Ovary (tissue), 9 donors: ENCODE data around the gene PPP6R2. TPM values are rescaled to one million over a fixed set of nuclear protein-coding genes. Genes with fewer than 3 reads are reported as not detected.

Experiments
- DNase-seq, 5 donors: peaks; one replicate each; pipeline ENCODE4 v3.0.0-alpha.2; 2019 to 2020
- H3K27ac ChIP-seq, 2 donors: fragments of 200-600 bp; one replicate each; pipeline versions ENCODE4 v1.5.1 to v1.8.0; 2019 to 2022
- H3K27me3 ChIP-seq: fragments of 200-600 bp; one replicate; pipeline ENCODE4 v1.8.0; 2022
- H3K36me3 ChIP-seq: fragments of 200-600 bp; sonication (generic); one replicate; pipeline ENCODE4 v1.5.1; 2019
- H3K4me1 ChIP-seq: one replicate; pipeline ENCODE4 v1.8.1; 2013; ENCODE audit warnings: mild to moderate bottlenecking, moderate library complexity; ENCODE audit not compliant: insufficient read depth
- H3K4me3 ChIP-seq: fragments of 200-600 bp; sonication (generic); one replicate; pipeline ENCODE4 v1.5.1; 2017
- H3K9me3 ChIP-seq, 2 donors: fragments of 200-600 bp in 1 of 2; sonication (generic) in 1 of 2; one replicate each; pipeline versions ENCODE4 v1.5.1 to v1.8.1; 2013 to 2019; ENCODE audit warnings: mild to moderate bottlenecking in 1 of 2, moderate library complexity in 1 of 2
- EP300 ChIP-seq: sonication (generic); formaldehyde crosslinking; IDR thresholded peaks from one replicate; pipeline ENCODE4 v1.6.1; 2017; ENCODE audit warnings: antibody characterized with exemption
- POLR2A ChIP-seq: fragments of 450-650 bp; IDR thresholded peaks from one replicate; pipeline ENCODE4 v1.6.1; 2017; ENCODE audit warnings: antibody characterized with exemption, mild to moderate bottlenecking, moderate library complexity
- WGBS, 3 donors: extraction: QIAGEN DNeasy Blood & Tissue Kit in 1 of 3; methylation state at CpG; one replicate each; pipeline versions ENCODE4 v1.1.5 to v1.1.7; 2013 to 2017; 5-methylcytosine and 5-hydroxymethylcytosine counted together
- intact Hi-C, 4 donors: fragments of 100-400 bp; cut with DNase I; formaldehyde crosslinking; loops; one replicate each; pipeline versions ENCODE4 v1.11.0 to v1.15.1; 2022 to 2023
- polyA plus RNA-seq, 2 donors: library from polyadenylated mRNA; stranded (reverse); fragments of 200-250 nt in 1 of 2; fragments of 350-450 nt in 1 of 2; fragmentation: Illumina TruSeq in 1 of 2; extraction: RNeasy Lipid Tissue Mini Kit (QIAGEN cat#74804) in 1 of 2; gene quantifications; one replicate each; pipeline ENCODE4 v1.2.3, GENCODE V29; 2013 to 2014
- total RNA-seq, 7 donors: library from RNA; depleted of rRNA in 2 of 7; stranded (reverse); fragments of >200 nt in 2 of 7; fragmentation: NEBNext Ultra II Directional in 3 of 7; extraction: Animal tissue kit (Norgen Biotek cat#: 25700) in 3 of 7; gene quantifications; one replicate each; pipeline versions ENCODE4 v1.1.0 to v1.2.4, GENCODE V29; 2016 to 2023
- TF ChIP-seq, protein P1 (sequence below), 3 donors: fragments of 450-650 bp in 2 of 3; fragments of 200-600 bp in 1 of 3; IDR thresholded peaks; one replicate each; pipeline versions ENCODE4 v1.5.1 to v1.8.0; 2016 to 2022; ENCODE audit warnings: antibody characterized with exemption in 3 of 3, mild to moderate bottlenecking in 1 of 3
- donor health status: DM: no; HTN: no; CAD: no; lungs with moderate emphysema.
- donor health status: DM: no; HTN: no; CAD: no.
- donor health status: Bipolar disorder and iron deficiency.
- donor health status: DM: yes; HTN: yes; CAD: no.
- donor health status: DM: no; HTN: no; CAD: no.
- donor health status: DM: yes; HTN: yes; CAD: no.

Gene PPP6R2
- total and polyA plus RNA-seq, 9 donors, result 8.2 to 52.9 (median 35.1) TPM

DNA sequence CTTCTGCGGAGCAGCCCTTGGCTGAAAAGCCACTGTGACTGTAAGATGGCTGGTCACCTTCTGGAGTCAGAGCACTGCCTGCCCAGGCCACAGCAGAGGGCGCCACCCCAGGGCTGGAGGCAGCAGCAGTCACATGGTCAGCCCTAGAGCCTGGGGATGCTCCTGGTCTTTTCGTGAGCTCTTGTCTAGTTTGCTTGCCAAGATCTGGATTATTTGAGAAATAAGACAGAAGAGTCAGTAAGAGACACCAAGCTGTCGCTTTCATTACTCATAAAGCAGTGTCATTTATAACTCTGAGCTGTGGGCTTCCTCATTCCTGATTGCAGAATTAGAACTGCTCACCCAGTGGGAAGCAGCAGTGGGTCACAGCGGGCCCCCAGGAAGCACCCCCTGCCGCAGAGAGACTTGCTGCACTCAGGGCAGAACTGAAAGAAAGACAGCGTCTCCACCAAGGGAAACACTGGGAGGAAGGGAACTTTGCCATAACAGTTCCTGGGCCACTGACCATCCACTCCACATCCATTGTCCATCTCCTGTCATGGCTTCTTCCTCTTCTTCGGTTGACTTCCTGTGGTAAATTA, 56.7 kb downstream of the PPP6R2 start:
- 82 to 85% (median 84%) methylated on average over 8 of the region's 8 CpGs for WGBS, 3 donors
- intact Hi-C loops, result no loop called here
- no peaks in the 10 kb centered on the region for H3K27me3 ChIP-seq
- H3K4me3 ChIP-seq, result no peak overlapping the region
- no peaks in the 10 kb centered on the region for H3K36me3 ChIP-seq
- H3K9me3 ChIP-seq, result no peaks in the 10 kb centered on the region
- peaks cover 6% of the 10 kb centered on the region for H3K4me1 ChIP-seq
- H3K27ac ChIP-seq, result no peak overlapping the region
- no peak for DNase-seq
- TF ChIP-seq POLR2A (no peak), EP300 (no peak)
- TF ChIP-seq, protein P1, sequence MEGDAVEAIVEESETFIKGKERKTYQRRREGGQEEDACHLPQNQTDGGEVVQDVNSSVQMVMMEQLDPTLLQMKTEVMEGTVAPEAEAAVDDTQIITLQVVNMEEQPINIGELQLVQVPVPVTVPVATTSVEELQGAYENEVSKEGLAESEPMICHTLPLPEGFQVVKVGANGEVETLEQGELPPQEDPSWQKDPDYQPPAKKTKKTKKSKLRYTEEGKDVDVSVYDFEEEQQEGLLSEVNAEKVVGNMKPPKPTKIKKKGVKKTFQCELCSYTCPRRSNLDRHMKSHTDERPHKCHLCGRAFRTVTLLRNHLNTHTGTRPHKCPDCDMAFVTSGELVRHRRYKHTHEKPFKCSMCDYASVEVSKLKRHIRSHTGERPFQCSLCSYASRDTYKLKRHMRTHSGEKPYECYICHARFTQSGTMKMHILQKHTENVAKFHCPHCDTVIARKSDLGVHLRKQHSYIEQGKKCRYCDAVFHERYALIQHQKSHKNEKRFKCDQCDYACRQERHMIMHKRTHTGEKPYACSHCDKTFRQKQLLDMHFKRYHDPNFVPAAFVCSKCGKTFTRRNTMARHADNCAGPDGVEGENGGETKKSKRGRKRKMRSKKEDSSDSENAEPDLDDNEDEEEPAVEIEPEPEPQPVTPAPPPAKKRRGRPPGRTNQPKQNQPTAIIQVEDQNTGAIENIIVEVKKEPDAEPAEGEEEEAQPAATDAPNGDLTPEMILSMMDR (IDR thresholded peaks at IDR 0.05), result no peak

DNA sequence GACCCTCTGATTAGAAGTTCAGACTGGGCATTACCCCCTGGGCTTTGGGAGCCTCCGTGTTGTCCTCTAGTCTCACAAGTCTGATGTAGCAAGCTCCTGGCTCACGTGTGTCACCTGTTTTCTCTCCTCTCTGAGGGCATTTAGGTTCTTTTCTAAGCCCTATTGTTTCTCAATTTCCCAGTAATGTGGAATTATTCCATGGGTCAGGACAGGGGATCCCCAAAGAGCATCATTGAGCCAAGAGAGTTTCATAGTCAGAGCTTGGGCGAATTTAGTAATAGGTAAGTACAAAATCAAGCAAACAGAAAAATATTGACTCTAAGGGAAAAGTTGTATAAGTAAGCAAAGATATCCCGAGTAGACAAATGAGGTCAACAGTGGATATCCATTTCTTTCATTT, 57.3 kb downstream of the PPP6R2 start:
- Histone ChIP-seq H3K4me1 (peaks cover 6% of the 10 kb centered on the region), H3K27me3 (no peaks in the 10 kb centered on the region), H3K4me3 (no peak overlapping the region), H3K27ac (no peak overlapping the region), H3K9me3 (no peaks in the 10 kb centered on the region), H3K36me3 (no peaks in the 10 kb centered on the region)
- DNase-seq, result no peak
- intact Hi-C loops, result no loop called here
- 78 to 88% (median 84%) methylated on average over 4 of the region's 4 CpGs for WGBS, 3 donors
- TF ChIP-seq, protein P1 (IDR thresholded peaks at IDR 0.05), result no peak
- no peak for TF ChIP-seq EP300
- TF ChIP-seq POLR2A, result no peak

DNA sequence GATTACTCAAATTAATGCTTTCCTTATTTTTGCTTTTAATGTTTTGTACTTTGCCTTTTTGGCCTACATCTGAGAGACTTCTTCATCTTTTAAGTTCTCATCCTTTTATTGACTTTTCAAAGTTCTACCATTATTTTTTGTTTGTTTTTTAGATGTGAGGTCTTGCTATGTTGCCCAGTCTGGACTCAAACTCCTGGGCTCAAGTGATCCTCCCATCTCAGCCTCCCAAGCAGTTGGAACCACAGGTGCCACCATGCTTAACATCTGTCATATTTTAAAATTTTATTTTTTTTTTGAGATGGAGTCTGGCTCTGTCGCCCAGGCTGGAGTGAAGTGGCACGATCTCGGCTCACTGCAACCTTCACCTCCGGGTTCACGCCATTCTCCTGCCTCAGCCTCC, 57.8 kb downstream of the PPP6R2 start:
- 97 to 100% (median 98%) methylated on average over 5 of the region's 5 CpGs for WGBS, 3 donors
- intact Hi-C loops, result no loop called here
- Histone ChIP-seq H3K4me3 (no peak overlapping the region), H3K9me3 (no peaks in the 10 kb centered on the region), H3K36me3 (no peaks in the 10 kb centered on the region), H3K27ac (no peak overlapping the region), H3K27me3 (no peaks in the 10 kb centered on the region), H3K4me1 (peaks cover 6% of the 10 kb centered on the region)
- no peak for DNase-seq
- no peak for TF ChIP-seq EP300
- TF ChIP-seq, protein P1 (IDR thresholded peaks at IDR 0.05), result no peak
- TF ChIP-seq POLR2A, result no peak

DNA sequence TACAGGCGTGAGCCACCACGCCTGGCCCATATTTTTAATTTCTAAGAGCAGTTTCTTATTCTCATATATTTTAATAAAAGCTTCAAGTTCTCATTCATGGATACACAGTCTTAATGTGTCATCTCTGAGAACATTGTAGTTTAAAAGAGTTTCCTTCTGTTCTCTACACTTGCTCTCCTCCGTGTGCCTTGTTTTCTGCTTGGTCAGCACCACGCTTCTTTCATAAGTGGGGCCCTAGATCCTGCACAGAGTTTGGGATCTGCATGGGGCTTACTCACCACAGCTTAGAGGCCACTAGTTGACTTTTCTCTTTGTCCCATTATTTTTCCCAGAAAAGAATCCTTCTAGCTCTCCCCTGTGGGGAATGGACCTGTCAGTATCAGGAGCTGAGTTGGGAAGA, 58.8 kb downstream of the PPP6R2 start:
- H3K9me3 ChIP-seq, result no peaks in the 10 kb centered on the region
- 92 to 98% (median 98%) methylated on average over 4 of the region's 4 CpGs for WGBS, 3 donors
- no peaks in the 10 kb centered on the region for H3K27me3 ChIP-seq
- no peaks in the 10 kb centered on the region for H3K36me3 ChIP-seq
- peaks cover 6% of the 10 kb centered on the region for H3K4me1 ChIP-seq
- no peak overlapping the region for H3K4me3 ChIP-seq
- intact Hi-C loops, result no loop called here
- no peak overlapping the region for H3K27ac ChIP-seq
- TF ChIP-seq EP300 (no peak), POLR2A (no peak)
- TF ChIP-seq, protein P1 (IDR thresholded peaks at IDR 0.05), result no peak
- DNase-seq, result no peak
